ENCODE results near the gene SHISA9. TPM values are rescaled to one million over a fixed set of nuclear protein-coding genes. Genes with fewer than 3 reads are reported as not detected.

SHISA9 gene
- total and polyA plus RNA-seq, 4 donors, result under 0.01 to 0.08 (median 0.07) TPM; not detected in 1

- Histone ChIP-seq H3K27me3 (ENCODE audit: control insufficient read depth in 4 of 4, insufficient read depth in 4 of 4, low read length in 3 of 4) (no peaks in the 10 kb centered on the region), H3K9ac (ENCODE audit: low read depth in 1 of 2, low read length in 2 of 2) (no peak overlapping the region), H3K27ac (ENCODE audit: low read depth in 1 of 2, low read length in 2 of 2) (no peak overlapping the region), H3K36me3 (ENCODE audit: control insufficient read depth in 4 of 4, insufficient read depth in 3 of 4, low read depth in 1 of 4, low read length in 3 of 4) (no peaks in the 10 kb centered on the region), H3K9me3 (ENCODE audit: control insufficient read depth in 4 of 4, low read length in 3 of 4) (peaks cover 0 to 3% (median 1%) of the 10 kb centered on the region in 4 donors), H3K4me1 (ENCODE audit: control insufficient read depth in 4 of 4, insufficient read depth in 4 of 4, low read length in 3 of 4) (no peaks in the 10 kb centered on the region), H3K4me3 (ENCODE audit: low read depth in 1 of 3, low read length in 3 of 3) (no peak overlapping the region)
- DNase-seq (ENCODE audit: low spot score), result no peak
- no peak for TF ChIP-seq FOXA1 (IDR thresholded peaks at IDR 0.05)
- no peak for TF ChIP-seq GABPA (IDR thresholded peaks at IDR 0.05 in 1 of 2, conservative IDR thresholded peaks at IDR 0.05 in 1 of 2)
- no peak for TF ChIP-seq MAX (IDR thresholded peaks at IDR 0.05)
- no peak for TF ChIP-seq ATF3 (IDR thresholded peaks at IDR 0.05)
- TF ChIP-seq EGR1 (IDR thresholded peaks at IDR 0.05; ENCODE audit: low read depth in 2 of 2), result no peak
- no peak for TF ChIP-seq RAD21 (IDR thresholded peaks at IDR 0.05)
- no peak for TF ChIP-seq TAF1 (conservative IDR thresholded peaks at IDR 0.05)
- 33% methylated on average over 2 of the region's 2 CpGs for WGBS
Observed at GRCh38 chr16:13039526-13039925, 138.1 kb downstream of the SHISA9 start.

GRCh38 chr16:13041180-13041579 is 139.8 kb downstream of the SHISA9 start:
- H3K36me3 ChIP-seq (ENCODE audit: control insufficient read depth in 4 of 4, insufficient read depth in 3 of 4, low read depth in 1 of 4, low read length in 3 of 4), result no peaks in the 10 kb centered on the region
- no peaks in the 10 kb centered on the region for H3K27me3 ChIP-seq (ENCODE audit: control insufficient read depth in 4 of 4, insufficient read depth in 4 of 4, low read length in 3 of 4)
- WGBS, result 58% methylated on average over 1 of the region's 1 CpG
- no peak overlapping the region for H3K4me3 ChIP-seq (ENCODE audit: low read depth in 1 of 3, low read length in 3 of 3)
- H3K27ac ChIP-seq (ENCODE audit: low read depth in 1 of 2, low read length in 2 of 2), result no peak overlapping the region
- no peak for DNase-seq (ENCODE audit: low spot score)
- no peaks in the 10 kb centered on the region for H3K4me1 ChIP-seq (ENCODE audit: control insufficient read depth in 4 of 4, insufficient read depth in 4 of 4, low read length in 3 of 4)
- peaks cover 0 to 3% (median 1%) of the 10 kb centered on the region in 4 donors for H3K9me3 ChIP-seq (ENCODE audit: control insufficient read depth in 4 of 4, low read length in 3 of 4)
- TF ChIP-seq FOXA1 (IDR thresholded peaks at IDR 0.05) (no peak), MAX (IDR thresholded peaks at IDR 0.05) (no peak), ZBTB33 (IDR thresholded peaks at IDR 0.05) (no peak), HNF4A (conservative IDR thresholded peaks at IDR 0.05) (no peak)
- no peak overlapping the region for H3K9ac ChIP-seq (ENCODE audit: low read depth in 1 of 2, low read length in 2 of 2)

- DNase-seq (ENCODE audit: low spot score), result no peak
- TF ChIP-seq TAF1 (conservative IDR thresholded peaks at IDR 0.05) (no peak), JUND (IDR thresholded peaks at IDR 0.05) (no peak), GABPA (IDR thresholded peaks at IDR 0.05 in 1 of 2, conservative IDR thresholded peaks at IDR 0.05 in 1 of 2) (no peak), YY1 (IDR thresholded peaks at IDR 0.05) (no peak), RXRA (IDR thresholded peaks at IDR 0.05) (no peak), REST (IDR thresholded peaks at IDR 0.05) (no peak), FOXA1 (IDR thresholded peaks at IDR 0.05) (no peak), ATF3 (IDR thresholded peaks at IDR 0.05) (no peak), HNF4G (IDR thresholded peaks at IDR 0.05) (no peak), MAX (IDR thresholded peaks at IDR 0.05) (no peak)
- no peak overlapping the region for H3K9ac ChIP-seq (ENCODE audit: low read depth in 1 of 2, low read length in 2 of 2)
- H3K9me3 ChIP-seq (ENCODE audit: control insufficient read depth in 4 of 4, low read length in 3 of 4), result peaks cover 0 to 3% (median 1%) of the 10 kb centered on the region in 4 donors
- H3K36me3 ChIP-seq (ENCODE audit: control insufficient read depth in 4 of 4, insufficient read depth in 3 of 4, low read depth in 1 of 4, low read length in 3 of 4), result no peaks in the 10 kb centered on the region
- no peak overlapping the region for H3K4me3 ChIP-seq (ENCODE audit: low read depth in 1 of 3, low read length in 3 of 3)
- H3K27ac ChIP-seq (ENCODE audit: low read depth in 1 of 2, low read length in 2 of 2), result no peak overlapping the region
- no peaks in the 10 kb centered on the region for H3K27me3 ChIP-seq (ENCODE audit: control insufficient read depth in 4 of 4, insufficient read depth in 4 of 4, low read length in 3 of 4)
- WGBS, result 74% methylated on average over 5 of the region's 5 CpGs
- no peaks in the 10 kb centered on the region for H3K4me1 ChIP-seq (ENCODE audit: control insufficient read depth in 4 of 4, insufficient read depth in 4 of 4, low read length in 3 of 4)
Observed at GRCh38 chr16:13041646-13042290, 140.4 kb downstream of the SHISA9 start.
